Medulla oblongata (tissue), 1 donor: Measurements from ENCODE around the gene PGK2.
"Not testable (repeated sequence)": the region's sequence is repeated elsewhere in the genome, so short reads cannot be mapped to it uniquely, and the experiment has no call there.

Experiments used
- DNase-seq: peaks from one replicate; pipeline ENCODE4 v3.0.0-alpha.2; 2015; ENCODE audit errors: extremely low spot score

Gene PGK2

GRCh38 chr6:49787176-49787575 lies at the start of gene PGK2:
PGK2 (minus strand) TSS chr6:49787285; CDS start chr6:49787187, 98 bp downstream.
- DNase-seq = no peak

- no peak for DNase-seq
Measured at GRCh38 chr6:49835140-49835539, 48.1 kb upstream of the PGK2 start.

GRCh38 chr6:49833386-49833785 lies 46.3 kb upstream of the PGK2 start:
- DNase-seq = no peak

- DNase-seq = no peak
Measured at GRCh38 chr6:49826743-49827406, 39.8 kb upstream of the PGK2 start.

GRCh38 chr6:49815166-49815565 lies 28.1 kb upstream of the PGK2 start:
- no peak for DNase-seq

- DNase-seq = no peak
Measured at GRCh38 chr6:49813248-49813647, 26.2 kb upstream of the PGK2 start.

GRCh38 chr6:49806145-49806544 lies 19.1 kb upstream of the PGK2 start:
- no peak for DNase-seq

GRCh38 chr6:49805246-49805645 lies 18.2 kb upstream of the PGK2 start:
- DNase-seq = no peak

- DNase-seq = no peak
Measured at GRCh38 chr6:49801525-49801924, 14.4 kb upstream of the PGK2 start.

- DNase-seq = no peak
Measured at GRCh38 chr6:49799090-49799489, 12.0 kb upstream of the PGK2 start.

GRCh38 chr6:49796842-49797455 lies 9.9 kb upstream of the PGK2 start:
- DNase-seq = not testable (repeated sequence)

- DNase-seq = no peak
Measured at GRCh38 chr6:49790341-49790740, 3.3 kb upstream of the PGK2 start.

GRCh38 chr6:49784272-49784671 lies 2.8 kb downstream of the PGK2 start:
- DNase-seq = no peak

- DNase-seq = no peak
Measured at GRCh38 chr6:49782725-49783124, 4.4 kb downstream of the PGK2 start.

GRCh38 chr6:49782293-49782692 lies 4.8 kb downstream of the PGK2 start:
- no peak for DNase-seq

- no peak for DNase-seq
Measured at GRCh38 chr6:49776444-49776843, 10.6 kb downstream of the PGK2 start.

GRCh38 chr6:49775043-49775442 lies 12.0 kb downstream of the PGK2 start:
- no peak for DNase-seq

GRCh38 chr6:49772285-49772684 lies 14.8 kb downstream of the PGK2 start:
- DNase-seq = no peak

GRCh38 chr6:49766762-49767161 lies 20.3 kb downstream of the PGK2 start:
- no peak for DNase-seq

- peak; percentile 33 for DNase-seq
Measured at GRCh38 chr6:49764571-49765236, 22.4 kb downstream of the PGK2 start.

- no peak for DNase-seq
Measured at GRCh38 chr6:49744259-49744658, 42.8 kb downstream of the PGK2 start, which contains the start of gene CRISP3. CRISP3 (minus strand) TSS chr6:49744388; CDS start chr6:49744367, 21 bp downstream.

- no peak for DNase-seq
Measured at GRCh38 chr6:49743429-49743828, 43.7 kb downstream of the PGK2 start.

- DNase-seq = no peak
Measured at GRCh38 chr6:49739423-49739822, 47.7 kb downstream of the PGK2 start.
